HG02943 (cell line): ENCODE results near the gene STK32B.

ENCODE experiments used
- ATAC-seq: cut with Tn5 transposase; IDR thresholded peaks from one replicate; pipeline ENCODE4 v1.9.1; 2021; ENCODE audit warnings: mild to moderate bottlenecking, low read depth, moderate library complexity; ENCODE audit not compliant: unreplicated experiment

The STK32B gene

GRCh38 chr4:5478169-5478568 lies 426.9 kb downstream of the STK32B start:
- ATAC-seq = no peak

GRCh38 chr4:5478697-5479096 lies 427.4 kb downstream of the STK32B start:
- ATAC-seq = no peak

GRCh38 chr4:5479518-5480060 lies 428.3 kb downstream of the STK32B start:
- ATAC-seq = no peak

- no peak for ATAC-seq
Observed at GRCh38 chr4:5488413-5488812, 437.1 kb downstream of the STK32B start.

GRCh38 chr4:5489260-5489659 lies 438.0 kb downstream of the STK32B start:
- ATAC-seq = no peak

GRCh38 chr4:5497489-5497888 lies 446.2 kb downstream of the STK32B start:
- no peak for ATAC-seq

GRCh38 chr4:5500165-5500564 lies 448.9 kb downstream of the STK32B start:
- no peak for ATAC-seq

GRCh38 chr4:5503336-5503936 lies 452.2 kb downstream of the STK32B start:
- no peak for ATAC-seq

- no peak for ATAC-seq
Observed at GRCh38 chr4:5504486-5504885, 453.2 kb downstream of the STK32B start.

GRCh38 chr4:5510504-5510903 lies 459.2 kb downstream of the STK32B start:
- no peak for ATAC-seq

GRCh38 chr4:5511791-5512190 lies 460.5 kb downstream of the STK32B start:
- ATAC-seq = no peak

- no peak for ATAC-seq
Observed at GRCh38 chr4:5515646-5516045, 464.4 kb downstream of the STK32B start.

GRCh38 chr4:5517372-5517771 lies 466.1 kb downstream of the STK32B start:
- ATAC-seq = no peak

- ATAC-seq = no peak
Observed at GRCh38 chr4:5524446-5525299, 473.4 kb downstream of the STK32B start.

GRCh38 chr4:5526080-5526846 lies 475.0 kb downstream of the STK32B start:
- ATAC-seq = no peak

GRCh38 chr4:5527211-5527610 lies 475.9 kb downstream of the STK32B start:
- ATAC-seq = no peak

- ATAC-seq = no peak
Observed at GRCh38 chr4:5528031-5528436, 476.8 kb downstream of the STK32B start.

GRCh38 chr4:5532100-5532499 lies 480.8 kb downstream of the STK32B start:
- ATAC-seq = no peak

- no peak for ATAC-seq
Observed at GRCh38 chr4:5539584-5539983, 488.3 kb downstream of the STK32B start.

- no peak for ATAC-seq
Observed at GRCh38 chr4:5541169-5541568, 489.9 kb downstream of the STK32B start.

GRCh38 chr4:5543681-5544080 lies 492.4 kb downstream of the STK32B start:
- ATAC-seq = no peak
